Amygdala (tissue), 56 donors: ENCODE data around the gene MPG.
"Not testable (repeated sequence)": the region's sequence is repeated elsewhere in the genome, so short reads cannot be mapped to it uniquely, and the experiment has no call there.

Experiments
- DNase-seq, 56 donors: peaks; one replicate each; lab custom pipeline; 2025; lab: John Stamatoyannopoulos, UW

Gene MPG

DNA sequence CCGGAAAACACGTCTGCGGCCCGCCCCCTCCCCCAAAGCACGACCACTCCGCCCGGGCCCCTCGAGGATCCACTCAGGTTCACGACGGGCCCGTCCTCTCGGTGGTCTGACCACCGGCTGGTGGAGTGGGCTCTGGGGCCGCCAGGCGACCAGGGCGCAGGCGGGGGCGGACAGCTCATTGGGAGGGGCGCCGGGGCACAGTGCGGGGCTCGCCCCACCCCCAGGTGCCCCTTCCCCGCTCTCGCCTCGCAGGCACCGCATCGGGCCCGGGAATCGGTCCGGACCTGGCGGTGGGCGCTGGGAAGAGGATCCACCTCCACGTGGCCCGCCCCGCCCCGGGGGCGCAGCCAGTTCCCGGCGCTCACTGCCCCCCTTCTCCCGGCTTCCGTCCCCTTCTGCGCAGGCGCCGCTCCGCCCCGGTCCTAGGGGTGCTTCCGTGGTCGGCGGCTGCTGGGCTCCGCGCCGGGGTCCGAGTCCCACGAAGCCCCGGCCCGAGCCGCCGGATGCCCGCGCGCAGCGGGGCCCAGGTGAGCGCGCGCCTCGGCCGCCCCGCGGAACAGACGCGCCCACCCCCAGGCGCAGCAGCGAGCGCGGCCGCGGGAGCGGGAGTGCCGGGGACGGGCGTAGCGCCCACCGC, at the start of gene MPG:
TSS of gene MPG (plus strand) at position 419 of the 637 bp plus-strand sequence. CDS start at position 504, 85 bp downstream.
- peak in 52 of 56 donors; percentile 24 to 89 (median 70) for DNase-seq

DNA sequence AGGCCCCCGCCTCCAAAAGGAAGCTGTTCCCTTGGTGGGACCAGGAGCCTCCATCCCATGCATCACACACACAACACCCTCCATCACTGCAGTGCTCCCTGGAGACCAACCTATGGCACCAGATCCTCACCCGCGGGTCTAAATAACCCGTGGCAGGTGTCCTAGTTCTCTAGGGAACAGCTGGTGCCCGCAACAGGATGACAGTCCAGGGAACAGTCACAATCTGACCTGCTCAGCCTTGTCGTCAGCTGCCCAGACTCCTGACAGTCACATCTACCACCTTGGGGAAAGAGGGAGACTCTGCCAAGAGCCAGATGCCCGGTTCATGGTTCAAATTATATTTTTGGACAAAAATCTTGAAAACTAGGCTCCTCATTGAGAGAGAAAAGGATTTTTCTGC, 47.4 kb upstream of the MPG start:
- not testable (repeated sequence) for DNase-seq

DNA sequence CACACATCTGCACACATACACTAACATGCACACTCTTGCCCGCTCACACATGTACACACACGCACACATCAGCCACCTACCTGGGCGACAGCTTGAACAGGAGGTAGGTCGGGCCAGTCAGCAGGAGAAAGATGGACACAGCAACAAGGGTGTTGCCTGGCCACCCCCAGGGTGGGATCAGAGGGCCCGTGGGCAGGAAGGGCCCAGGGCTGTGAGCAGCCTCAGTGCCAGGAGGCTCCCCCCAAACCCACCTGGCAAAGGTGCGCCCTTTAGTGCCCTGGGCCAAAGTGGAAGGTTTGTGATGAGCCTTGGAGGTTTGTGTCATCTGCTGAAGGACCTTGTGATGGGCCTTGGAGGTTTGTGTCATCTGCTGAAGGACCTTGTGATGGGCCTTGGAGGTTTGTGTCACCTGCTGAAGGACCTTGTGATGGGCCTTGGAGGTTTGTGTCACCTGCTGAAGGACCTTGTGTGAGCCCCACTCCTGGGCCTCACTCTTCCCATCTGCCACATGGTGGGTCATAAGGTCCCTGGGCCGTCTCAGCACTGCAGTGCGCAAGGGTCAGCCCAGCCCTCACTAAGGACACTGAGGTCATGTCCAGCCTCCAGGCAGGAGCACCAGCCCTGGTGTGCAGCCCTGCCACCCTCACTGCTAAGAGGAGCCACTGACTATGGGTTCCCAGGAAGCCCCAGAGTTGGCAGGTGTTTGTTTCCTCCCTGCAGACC, 44.7 kb upstream of the MPG start:
- not testable (repeated sequence) for DNase-seq

DNA sequence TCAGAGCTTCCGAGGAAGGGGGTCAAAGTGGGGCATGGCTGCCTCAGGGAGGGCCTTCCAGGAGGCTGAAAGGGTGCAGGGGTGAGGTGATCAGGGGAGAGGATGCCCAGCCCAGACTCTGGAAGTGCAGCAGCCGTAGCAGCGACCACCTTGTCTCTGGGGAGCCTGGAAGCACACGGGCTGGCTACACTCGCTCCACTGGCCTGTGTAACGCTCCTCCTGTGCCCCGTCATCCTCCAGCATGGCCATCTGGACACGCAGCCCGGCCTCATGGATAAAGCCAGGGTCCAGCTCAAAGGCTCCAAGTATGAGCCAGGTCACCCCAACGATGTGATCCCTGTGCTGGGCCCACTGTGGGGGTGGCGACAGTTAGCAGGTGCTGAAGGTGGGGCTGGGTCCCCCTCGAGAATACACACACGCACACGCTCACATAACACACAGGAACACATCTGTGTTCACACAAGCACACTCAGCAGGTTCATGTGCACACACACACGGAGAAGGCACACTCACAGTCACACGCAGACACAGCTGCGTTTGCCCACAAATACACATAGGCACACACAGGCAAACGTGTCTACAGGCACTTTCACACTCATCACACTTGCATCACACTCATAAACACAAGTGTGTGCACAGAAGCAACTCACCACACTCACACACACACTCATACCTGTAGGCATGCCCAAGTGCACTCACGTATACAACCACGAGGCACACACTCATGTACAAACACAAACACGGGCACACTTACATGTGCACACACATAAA, 44.0 kb upstream of the MPG start:
- DNase-seq: no peak

DNA sequence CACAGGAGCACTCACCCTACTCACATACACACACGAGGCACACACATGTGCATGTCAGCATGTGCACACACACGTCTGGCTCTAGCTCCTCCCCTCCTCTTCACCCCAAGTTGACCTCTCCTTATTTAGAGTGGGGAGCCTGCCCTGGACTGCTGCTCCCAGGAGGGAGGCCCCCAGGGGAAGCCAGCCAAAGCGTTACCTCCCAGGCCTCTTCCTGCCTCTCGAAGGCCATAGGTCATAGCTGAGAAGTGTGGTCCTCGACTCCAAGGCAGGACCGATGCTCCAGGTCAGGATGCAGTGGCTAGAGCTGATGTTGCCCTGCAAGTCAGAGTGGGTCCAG, 43.4 kb upstream of the MPG start:
- DNase-seq: no peak

GRCh38 chr16:35011-35677, 42.9 kb upstream of the MPG start:
- peak in 1 of 56 donors; percentile 13 for DNase-seq

DNA sequence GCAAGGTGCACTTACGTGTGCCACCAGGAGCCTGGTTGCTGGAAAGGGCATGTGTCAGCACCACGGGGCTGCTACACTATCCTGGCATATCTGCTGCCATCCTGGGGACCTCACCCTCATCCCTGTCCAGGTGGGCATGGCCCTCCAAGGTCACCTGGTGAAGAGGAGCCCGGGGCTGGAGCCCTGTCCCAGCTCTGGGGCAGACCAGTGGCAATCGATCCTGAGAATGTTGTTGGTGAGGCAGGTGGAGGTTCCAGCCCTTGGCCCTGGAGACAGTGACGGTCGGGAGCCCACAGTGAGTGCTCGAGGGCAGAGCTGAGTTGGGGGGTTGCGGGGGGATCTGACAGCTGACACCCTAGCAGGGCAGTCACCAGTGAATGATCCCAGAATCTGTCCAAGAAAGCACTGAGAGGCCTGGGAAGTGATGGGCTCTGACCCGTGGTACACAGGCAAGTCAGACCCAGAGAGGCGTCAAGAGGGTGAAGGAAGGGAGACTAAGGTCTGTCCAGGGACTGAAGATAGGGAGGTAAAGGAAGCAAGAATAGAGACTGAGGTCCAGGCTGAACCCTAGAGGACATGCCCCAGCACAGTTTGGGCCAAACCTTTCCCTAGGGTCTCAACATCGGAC, 42.2 kb upstream of the MPG start:
- DNase-seq: no peak

DNA sequence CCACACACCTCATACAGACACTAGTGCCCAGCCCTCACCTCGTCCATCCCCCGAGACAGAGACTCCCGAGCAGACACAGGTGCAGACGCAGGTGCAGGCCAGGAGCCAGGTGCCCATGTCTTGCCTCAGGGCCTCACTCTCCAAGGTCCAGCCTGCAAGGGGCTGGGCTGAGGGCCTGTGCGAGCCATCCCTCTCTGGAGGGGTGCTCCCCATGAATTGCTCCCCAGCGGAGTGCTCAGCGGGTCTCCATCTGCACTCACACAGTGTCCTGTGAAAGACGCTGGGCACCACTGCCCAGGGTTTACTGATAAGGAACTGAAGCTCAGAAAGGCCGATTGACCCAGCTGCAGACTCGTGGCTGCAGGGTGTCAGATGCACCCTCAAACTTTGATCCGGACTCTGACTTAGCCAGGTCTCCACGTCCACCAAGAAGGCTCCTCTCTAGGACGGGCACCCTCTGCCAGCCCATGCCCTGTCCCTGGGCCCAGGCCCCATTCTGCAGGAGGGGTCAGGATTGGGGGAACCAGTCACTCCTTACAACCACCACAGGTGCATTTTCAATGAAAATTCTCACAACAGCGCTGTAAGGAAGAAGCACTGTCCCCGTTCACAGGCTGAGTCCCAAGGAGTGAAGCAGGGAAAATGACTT, 41.6 kb upstream of the MPG start:
- no peak for DNase-seq

- peak in 2 of 56 donors; percentile 9 to 22 for DNase-seq
These were observed 40.5 kb upstream of the MPG start for GRCh38 chr16:37511-37910.

- not testable (repeated sequence) for DNase-seq
These were observed 39.8 kb upstream of the MPG start for GRCh38 chr16:38206-38605.

DNA sequence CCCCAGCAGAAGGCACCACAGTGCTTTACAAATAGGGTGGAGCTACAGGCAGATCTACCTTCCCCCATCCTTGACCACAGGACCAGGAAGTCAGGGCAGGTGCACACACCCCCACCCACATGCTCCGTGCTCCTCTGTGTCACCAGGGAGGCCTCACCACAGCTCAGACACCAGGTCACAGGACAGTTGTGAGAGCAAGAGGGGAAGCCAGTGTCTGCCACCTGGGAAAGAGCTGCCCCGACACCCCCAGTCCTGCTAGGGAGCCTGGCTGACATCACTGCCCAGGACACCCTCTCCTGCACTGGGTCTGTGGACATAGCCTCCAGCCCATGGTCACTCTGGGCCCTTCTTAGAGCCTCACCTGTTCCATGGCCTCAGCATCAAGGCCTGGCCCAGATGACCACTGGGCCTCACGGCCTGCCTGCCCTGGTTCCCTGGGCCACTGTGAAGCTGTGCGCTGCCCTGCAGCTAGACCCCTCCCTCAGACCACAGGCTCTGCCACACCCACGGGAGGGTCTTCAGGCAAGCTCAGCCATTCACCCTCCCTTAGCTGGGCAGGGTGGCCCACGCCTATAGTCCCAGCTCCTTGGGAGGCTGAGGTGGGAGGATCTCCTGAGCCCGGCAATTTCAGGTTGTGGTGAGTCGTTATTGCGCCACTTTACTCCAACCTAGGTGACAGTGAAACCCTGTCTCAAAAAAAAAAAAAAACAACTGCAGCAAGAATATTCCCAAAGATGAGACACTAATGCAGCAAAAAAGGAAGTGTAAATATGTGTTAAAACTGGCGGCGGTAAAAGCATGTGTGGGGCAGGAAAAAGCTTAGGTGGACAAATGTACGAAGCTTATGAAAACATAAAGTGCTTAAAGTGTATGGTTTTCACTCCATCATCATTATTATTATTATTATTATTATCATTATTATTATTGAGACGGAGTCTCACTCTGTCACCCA, 38.8 kb upstream of the MPG start:
- DNase-seq: no peak

- no peak for DNase-seq
These were observed 36.5 kb upstream of the MPG start for GRCh38 chr16:41439-42068.

GRCh38 chr16:42069-42457, 36.0 kb upstream of the MPG start:
- no peak for DNase-seq

DNA sequence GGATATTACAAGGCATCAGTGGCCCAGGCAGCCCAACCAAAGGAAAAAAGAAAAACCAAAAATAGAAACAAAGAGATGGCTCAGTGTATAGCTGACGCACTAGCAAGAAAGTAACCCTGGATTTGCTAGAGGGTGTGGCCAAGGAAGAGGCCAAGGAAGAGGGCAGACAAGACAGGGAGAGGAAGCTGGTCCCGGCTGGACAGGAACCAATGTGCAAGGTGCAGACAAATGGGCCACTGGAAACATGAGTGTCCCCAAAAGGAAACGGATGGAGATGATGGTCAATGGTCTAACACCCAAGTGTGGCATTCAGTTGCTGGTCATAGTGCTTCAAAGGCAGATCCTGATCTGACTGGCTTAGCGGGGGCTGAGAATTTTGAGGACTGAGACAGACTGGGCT, 35.3 kb upstream of the MPG start:
- no peak for DNase-seq

DNA sequence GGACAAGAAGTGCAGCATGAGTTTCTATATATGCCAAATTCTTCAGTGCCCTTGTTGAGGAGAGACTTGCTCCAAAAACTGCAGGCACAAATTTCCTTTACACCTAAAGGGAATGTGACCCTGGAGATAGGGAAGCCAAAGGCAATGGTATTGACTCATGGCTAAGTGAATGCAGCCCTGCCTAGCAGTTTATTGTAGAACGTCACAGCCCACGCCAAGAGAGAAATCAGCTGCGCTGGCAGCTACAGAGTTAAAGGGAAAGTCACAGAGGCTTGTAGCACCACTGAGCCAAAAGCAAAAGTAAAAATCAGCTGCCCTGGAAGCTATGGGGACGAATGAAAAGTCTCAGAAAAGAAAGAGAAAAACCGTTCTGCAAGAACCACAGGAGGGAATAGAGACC, 34.7 kb upstream of the MPG start:
- DNase-seq: no peak

DNA sequence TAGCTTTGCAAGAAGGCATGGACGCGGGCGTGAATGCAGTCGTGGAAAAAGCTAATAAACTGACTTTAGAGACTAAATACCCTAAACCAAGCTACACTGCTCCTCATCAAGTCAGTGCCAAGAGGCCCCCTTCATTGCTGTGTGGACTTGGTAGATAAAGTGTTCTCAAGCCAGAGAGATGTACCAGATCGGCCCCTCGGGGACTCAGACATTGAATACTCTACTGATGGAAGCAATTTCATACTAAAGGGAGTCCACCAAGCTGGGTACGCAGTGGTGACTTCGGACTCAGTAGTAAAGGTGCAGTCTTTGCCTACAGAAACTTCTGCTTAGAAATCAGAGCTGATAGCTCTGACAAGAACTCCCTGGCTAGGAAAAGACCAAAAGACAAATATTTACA, 33.4 kb upstream of the MPG start:
- no peak for DNase-seq

DNA sequence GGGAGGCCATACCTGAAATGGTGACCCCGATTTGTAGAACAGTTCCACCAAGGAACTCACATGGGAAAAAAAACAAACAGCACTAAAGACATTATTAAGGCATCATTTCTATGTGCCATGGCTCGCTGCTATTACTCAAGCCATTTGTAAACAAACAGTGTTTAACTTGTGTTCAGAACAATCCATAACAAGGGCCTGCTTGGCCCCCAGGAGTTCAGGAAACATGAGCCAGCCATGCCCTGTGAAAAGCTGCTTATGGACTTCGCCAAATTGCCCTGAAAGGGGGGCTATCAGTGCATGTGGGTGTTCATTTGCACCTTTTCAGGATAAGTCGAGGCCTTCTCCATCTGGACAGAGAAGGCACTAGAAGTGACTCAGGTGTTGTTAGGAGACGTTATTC, 32.6 kb upstream of the MPG start:
- no peak for DNase-seq

GRCh38 chr16:46510-46909, 31.5 kb upstream of the MPG start:
- DNase-seq: not testable (repeated sequence)

- no peak for DNase-seq
These were observed 30.8 kb upstream of the MPG start for GRCh38 chr16:47234-47633.
